ENCODE results near the gene CAMK4. TPM values are rescaled to one million over a fixed set of nuclear protein-coding genes. Genes with fewer than 3 reads are reported as not detected.
"Not testable (repeated sequence)": the region's sequence is repeated elsewhere in the genome, so short reads cannot be mapped to it uniquely, and the experiment has no call there.

The CAMK4 gene
- total RNA-seq, 1 donor from 2014 or later, result 1.6 TPM

- no peak for ATAC-seq
Measured at GRCh38 chr5:111313017-111313724, 89.0 kb downstream of the CAMK4 start.

DNA sequence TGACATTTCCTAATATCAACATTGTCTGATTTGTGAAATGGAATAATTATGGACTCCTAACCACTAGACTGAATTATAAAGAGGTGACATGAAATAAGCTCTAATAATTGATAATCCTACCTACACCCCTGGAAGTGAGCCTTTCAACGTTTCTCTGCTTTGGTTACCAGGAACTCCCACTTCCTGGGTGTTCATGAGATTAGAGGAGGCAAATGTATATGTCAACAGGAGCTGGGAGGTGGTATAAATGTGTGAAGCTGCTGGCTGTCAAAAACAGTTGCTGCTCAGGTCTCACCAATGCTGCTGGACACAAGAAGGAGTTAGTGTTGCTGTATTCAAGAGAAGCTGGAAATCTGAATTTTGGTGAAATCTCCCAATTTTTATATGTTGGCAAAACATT is 96.8 kb downstream of the CAMK4 start:
- ATAC-seq, result no peak

DNA sequence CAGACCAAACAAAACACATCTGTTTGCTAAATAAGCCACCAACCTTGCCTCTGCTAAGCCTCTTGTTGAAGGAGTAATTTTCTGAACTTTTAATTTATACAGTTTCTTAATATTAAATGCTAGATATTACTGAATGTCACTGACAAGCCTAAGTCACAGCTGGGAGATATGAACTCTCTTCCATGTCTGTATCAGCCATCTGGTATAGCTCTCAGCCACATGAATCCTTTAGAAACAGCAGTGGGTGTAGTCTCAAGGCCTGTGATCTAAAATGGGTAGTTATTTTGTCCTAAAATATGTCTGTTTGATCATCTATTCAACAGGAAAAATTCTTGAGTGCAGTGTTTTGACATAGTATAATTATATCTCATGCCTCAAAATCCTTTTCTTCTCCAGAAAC is 97.2 kb downstream of the CAMK4 start:
- ATAC-seq, result no peak

- ATAC-seq, result no peak
Measured at GRCh38 chr5:111326551-111326950, 102.4 kb downstream of the CAMK4 start.

GRCh38 chr5:111337133-111337532 is 112.9 kb downstream of the CAMK4 start:
- ATAC-seq, result no peak

DNA sequence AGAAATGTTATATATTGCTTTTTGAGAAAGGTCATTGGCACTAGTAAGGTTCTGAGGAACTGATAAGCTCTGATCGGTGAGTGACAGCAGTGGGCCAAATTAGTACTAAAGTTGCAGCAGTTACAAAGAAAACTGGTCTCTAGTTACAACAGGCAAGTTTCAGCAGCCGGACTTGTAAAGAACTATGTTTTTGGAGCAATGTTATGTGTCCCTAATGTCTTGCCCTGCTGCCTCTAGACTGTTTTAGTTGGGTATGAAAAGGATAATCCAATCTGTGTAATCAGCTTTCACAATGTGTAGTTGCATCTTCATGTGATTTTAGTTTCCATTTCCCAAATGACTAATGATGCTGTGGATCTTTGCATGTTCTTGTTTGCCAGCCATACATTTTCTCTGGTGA is 113.5 kb downstream of the CAMK4 start:
- no peak for ATAC-seq

GRCh38 chr5:111345731-111346130 is 121.5 kb downstream of the CAMK4 start:
- no peak for ATAC-seq

DNA sequence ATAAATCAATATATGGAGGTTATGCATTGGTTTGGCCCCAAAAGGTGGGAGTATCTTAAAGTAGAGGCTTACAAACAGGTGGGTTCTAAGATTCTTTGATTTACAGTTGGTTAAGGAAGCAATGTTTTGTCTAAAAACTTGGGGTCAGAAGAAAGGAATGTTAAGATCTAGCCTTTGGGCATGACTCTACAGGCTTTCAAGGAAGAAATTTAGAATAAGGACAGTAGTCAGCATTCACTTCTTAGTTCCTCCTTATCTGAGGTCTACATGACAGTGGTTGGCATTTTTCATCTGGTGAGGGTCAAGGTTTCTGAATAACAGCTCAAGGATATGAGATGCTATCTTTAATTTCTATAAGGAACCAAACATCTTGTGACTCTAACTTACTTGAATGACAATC is 122.8 kb downstream of the CAMK4 start:
- ATAC-seq, result no peak

DNA sequence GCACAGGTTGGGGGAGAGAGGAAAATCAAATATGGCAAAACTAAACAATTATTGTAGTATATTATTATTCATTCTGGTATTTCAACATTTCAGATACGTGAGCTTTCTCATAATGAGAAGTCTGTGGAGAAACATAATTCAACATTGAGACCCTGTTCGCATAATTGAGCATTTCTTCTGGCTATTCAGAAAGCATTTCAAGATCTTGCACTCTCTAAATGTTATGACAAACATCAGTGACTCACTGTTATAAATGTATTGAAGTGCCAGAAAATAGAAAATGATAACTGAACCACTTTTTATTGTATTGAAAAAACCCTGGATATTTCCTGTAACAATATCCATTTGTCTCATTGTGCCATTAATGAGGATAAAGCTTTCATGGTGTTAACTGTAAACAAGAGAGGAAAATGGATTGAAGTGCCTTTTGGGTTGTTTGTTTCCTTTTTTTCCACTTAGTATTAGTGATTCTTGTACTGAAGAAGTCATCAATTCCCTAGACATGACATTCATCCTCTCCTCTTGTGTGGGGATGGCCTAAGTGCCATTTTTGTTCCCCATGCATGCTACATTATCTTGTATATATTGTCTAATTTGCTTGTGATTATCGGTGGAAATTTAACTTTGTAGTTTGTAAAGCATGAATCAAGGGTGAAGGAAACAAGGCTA is 124.6 kb downstream of the CAMK4 start:
- ATAC-seq, result no peak

- ATAC-seq, result no peak
Measured at GRCh38 chr5:111349429-111349828, 125.2 kb downstream of the CAMK4 start.

- ATAC-seq, result no peak
Measured at GRCh38 chr5:111353035-111353434, 128.9 kb downstream of the CAMK4 start.

GRCh38 chr5:111358726-111359125 is 134.5 kb downstream of the CAMK4 start:
- ATAC-seq, result not testable (repeated sequence)

DNA sequence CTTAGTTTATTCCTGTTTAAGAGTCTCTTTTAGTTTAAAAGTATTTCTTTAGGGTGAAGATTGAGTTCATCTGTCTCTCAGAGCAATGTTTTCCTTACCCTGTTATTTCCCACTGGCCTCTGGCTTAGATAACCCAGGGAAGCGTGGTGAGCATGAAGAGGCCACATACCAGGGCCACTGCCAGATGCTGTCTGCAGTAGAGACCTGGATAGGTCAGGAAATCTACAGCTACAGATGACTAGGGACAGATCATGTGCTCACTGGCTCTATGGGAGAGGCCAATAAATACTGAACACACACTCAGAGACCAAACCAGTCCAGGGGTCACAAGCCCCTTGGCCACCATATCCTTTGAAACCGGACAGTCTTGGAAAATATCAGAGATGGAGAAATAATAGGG is 136.0 kb downstream of the CAMK4 start:
- no peak for ATAC-seq

GRCh38 chr5:111364992-111365391 is 140.8 kb downstream of the CAMK4 start:
- no peak for ATAC-seq

DNA sequence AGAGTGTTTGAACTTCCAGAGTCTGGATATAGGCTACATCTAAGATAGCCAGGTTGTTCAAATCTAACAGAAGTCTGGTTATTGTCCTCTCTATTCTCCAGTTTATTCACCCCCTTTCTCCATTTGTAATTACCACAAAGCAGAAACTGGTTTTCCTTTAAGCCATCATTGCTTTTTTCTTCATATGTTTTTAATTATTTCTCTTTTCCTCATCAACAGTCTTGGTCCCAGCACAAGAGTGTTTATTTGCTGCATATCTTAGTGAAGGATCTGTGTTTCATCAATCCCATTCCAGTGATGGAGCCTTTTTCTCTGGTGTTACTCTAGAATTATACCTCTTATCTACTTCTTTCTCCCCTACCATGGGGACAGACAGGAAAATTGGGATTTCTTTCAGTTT is 142.2 kb downstream of the CAMK4 start:
- ATAC-seq, result no peak

DNA sequence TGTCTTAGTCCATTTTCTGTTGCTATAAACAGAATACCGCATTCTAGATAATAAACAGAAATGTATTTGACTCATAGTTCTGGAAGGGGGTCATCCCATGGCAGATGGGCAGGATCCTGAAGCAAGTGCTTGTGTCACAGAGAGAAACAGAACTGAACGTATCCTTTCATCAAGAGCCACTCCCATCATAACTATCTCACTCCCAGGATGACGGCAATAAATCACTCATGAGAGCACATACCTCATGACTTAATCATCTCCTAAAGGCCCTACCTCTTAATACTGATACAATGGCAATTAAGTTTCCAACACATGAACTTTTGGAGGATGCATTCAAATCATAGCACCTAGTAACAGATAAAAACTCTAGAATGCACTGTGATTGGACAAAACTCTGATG is 142.9 kb downstream of the CAMK4 start:
- peak; percentile 69 for ATAC-seq

GRCh38 chr5:111372799-111373198 is 148.6 kb downstream of the CAMK4 start:
- no peak for ATAC-seq

DNA sequence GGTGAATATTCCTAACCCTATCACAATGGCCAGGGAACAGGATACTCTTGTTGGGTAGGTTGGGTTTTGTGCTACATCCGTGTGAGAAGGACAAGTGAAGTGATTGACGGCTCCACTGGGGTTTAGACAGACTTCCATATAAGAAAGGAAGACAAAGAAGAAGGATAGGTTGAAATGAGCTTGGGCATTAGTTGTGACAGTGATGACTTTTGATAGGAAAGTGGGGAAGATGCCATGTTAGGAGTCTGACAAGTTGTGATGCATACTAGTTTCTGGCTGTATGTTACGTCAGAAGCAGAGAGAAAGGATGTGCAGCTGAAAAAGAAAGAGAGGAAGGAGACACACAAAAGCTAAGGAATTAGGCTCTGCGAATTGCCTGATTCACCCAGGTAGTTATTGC is 150.2 kb downstream of the CAMK4 start:
- no peak for ATAC-seq

GRCh38 chr5:111375645-111376044 is 151.5 kb downstream of the CAMK4 start:
- ATAC-seq, result no peak

- ATAC-seq, result no peak
Measured at GRCh38 chr5:111377306-111377705, 153.1 kb downstream of the CAMK4 start.

GRCh38 chr5:111379391-111379816 is 155.2 kb downstream of the CAMK4 start:
- ATAC-seq, result no peak

DNA sequence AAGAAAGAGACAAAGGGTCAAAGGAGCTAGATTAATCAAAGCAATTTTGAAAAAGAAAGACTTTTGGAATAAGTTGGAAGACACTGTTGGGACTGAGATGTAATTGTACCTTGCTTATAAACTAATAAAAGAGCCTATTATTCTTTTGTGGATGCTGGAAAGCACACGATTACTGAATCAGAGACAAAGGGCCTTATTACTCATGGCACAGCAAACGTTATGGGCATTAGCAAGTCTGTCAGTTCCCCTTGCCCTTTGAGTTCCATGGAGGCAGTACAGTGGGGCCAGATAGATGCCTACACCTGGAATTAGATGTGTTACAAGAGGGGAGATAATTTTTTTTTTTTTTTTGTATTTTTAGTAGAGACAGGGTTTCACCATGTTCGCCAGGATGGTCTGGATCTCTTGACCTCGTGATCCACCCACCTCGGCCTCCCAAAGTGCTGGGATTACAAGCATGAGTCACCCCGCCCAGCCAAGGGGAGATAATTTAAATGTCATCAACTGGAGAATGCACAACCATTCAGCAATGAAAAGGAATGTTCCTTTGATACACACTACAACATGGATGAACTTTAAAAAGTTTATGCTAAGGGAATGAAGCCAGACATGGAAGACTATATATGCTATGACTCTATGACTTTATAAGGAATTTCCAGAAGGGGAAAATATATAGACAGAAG is 159.2 kb downstream of the CAMK4 start:
- ATAC-seq, result no peak

- no peak for ATAC-seq
Measured at GRCh38 chr5:111384220-111384619, 160.0 kb downstream of the CAMK4 start.

GRCh38 chr5:111385051-111385450 is 160.9 kb downstream of the CAMK4 start:
- ATAC-seq, result no peak
